Heart right ventricle (tissue), 16 donors: ENCODE data around the gene CPLANE1. TPM values are rescaled to one million over a fixed set of nuclear protein-coding genes. Genes with fewer than 3 reads are reported as not detected.
"Not testable (repeated sequence)": the region's sequence is repeated elsewhere in the genome, so short reads cannot be mapped to it uniquely, and the experiment has no call there.

Experiments used
- ATAC-seq, 8 donors: fragments of 200-7000 bp; cut with Tn5 transposase; one replicate each; pipeline ENCODE4 v1.9.1; 2020; ENCODE audit warnings: mild to moderate bottlenecking in 8 of 8, moderate library complexity in 8 of 8, moderate number of reproducible peaks in 1 of 8
- DNase-seq, 2 donors: peaks; one replicate each; pipeline ENCODE4 v3.0.0-alpha.2; 2020
- H3K27ac ChIP-seq, 10 donors: fragments of 200-600 bp; sonication (generic) in 2 of 10; one replicate each; pipeline versions ENCODE4 v1.5.0 to v1.8.0; 2020 to 2022; ENCODE audit warnings: mild to moderate bottlenecking in 3 of 10
- H3K27me3 ChIP-seq, 7 donors: fragments of 200-600 bp; one replicate each; pipeline ENCODE4 v1.8.0; 2021 to 2022; ENCODE audit warnings: mild to moderate bottlenecking in 2 of 7
- H3K36me3 ChIP-seq, 9 donors: fragments of 200-600 bp; sonication (generic) in 1 of 9; one replicate each; pipeline versions ENCODE4 v1.5.0 to v1.8.0; 2020 to 2022; ENCODE audit warnings: mild to moderate bottlenecking in 2 of 9
- H3K4me1 ChIP-seq, 9 donors: fragments of 200-600 bp; sonication (generic) in 1 of 9; one replicate each; pipeline versions ENCODE4 v1.5.0 to v1.8.0; 2020 to 2022; ENCODE audit warnings: mild to moderate bottlenecking in 4 of 9
- H3K4me3 ChIP-seq, 10 donors: fragments of 200-600 bp; sonication (generic) in 2 of 10; one replicate each; pipeline versions ENCODE4 v1.5.0 to v1.8.0; 2020 to 2022; ENCODE audit warnings: mild to moderate bottlenecking in 7 of 10, moderate library complexity in 2 of 10
- H3K9me3 ChIP-seq, 11 donors: fragments of 200-600 bp in 10 of 11; sonication (generic) in 2 of 11; one replicate each; pipeline versions ENCODE4 v1.5.0 to v1.8.0; 2013 to 2022; ENCODE audit warnings: mild to moderate bottlenecking in 2 of 11, control low read depth in 1 of 11, moderate library complexity in 1 of 11
- WGBS, 2 donors: extraction: QIAGEN DNeasy Blood & Tissue Kit; methylation state at CpG; one replicate each; pipeline ENCODE4 v1.1.7; 2013; ENCODE audit warnings: inconsistent platforms in 1 of 2; 5-methylcytosine and 5-hydroxymethylcytosine counted together
- intact Hi-C, 10 donors: fragments of 100-400 bp; cut with DNase I; formaldehyde crosslinking; loops; one replicate each; pipeline versions ENCODE4 v1.11.1 to v1.14.2; 2022
- polyA plus RNA-seq, 2 donors: library from polyadenylated mRNA; stranded (reverse); fragments of 200-250 nt; gene quantifications; one replicate each; pipeline ENCODE4 v1.2.3, GENCODE V29; 2013
- total RNA-seq, 10 donors: library from RNA; stranded (reverse); fragmentation: NEBNext Ultra II Directional in 3 of 10; extraction: Animal tissue kit (Norgen Biotek cat#: 25700) in 3 of 10; gene quantifications; one replicate each; pipeline versions ENCODE4 v1.2.1 to v1.2.4, GENCODE V29; 2021 to 2023
- TF ChIP-seq, protein P1 (sequence below), 9 donors: fragments of 200-600 bp; sonication (generic) in 2 of 9; IDR thresholded peaks; one replicate each; pipeline versions ENCODE4 v1.5.0 to v1.8.0; 2021 to 2022; ENCODE audit warnings: antibody characterized with exemption in 9 of 9, mild to moderate bottlenecking in 5 of 9, moderate library complexity in 1 of 9
- donor health status: Arrhythmogenic right ventricular cardiomyopathy.
- donor health status: ischemic (EF 13 %, LVEDD 7.1; RV severe dilation, severe dysfunction).
- donor health status: healthy with polysubstance abuse.
- donor health status: DM: no; HTN: yes; CAD: no.
- donor health status: DM: no; HTN: no; CAD: no.
- donor health status: ischemic (EF 25% LVEDD 6.9; RV normal size, moderate dysfunction).
- donor health status: ischemic (EF 25% LVEDD 5.7; RV mildly dilated, moderate dysfunction).
- donor health status: healthy.
- donor health status: DM: yes; HTN: yes; CAD: no.
- donor health status: Ischemic cardiomyopathy.
- donor health status: ischemic (EF 35%, LVEDD 5.7; RV mildly dilated, moderate dysfunction).
- donor health status: nonischemic (EF 11% LVEDD 7.7; RV severe dilation, severe dysfunction).
- donor health status: DM: yes; HTN: yes; CAD: no.
- donor health status: PGD.
- donor health status: ischemic (EF 29% LVEDD 5.4; RV normal size, mild dysfunction).
- donor health status: nonischemic (EF 23%, LVEDD 6.1; RV moderate dilation, normal function).

CPLANE1 gene
- total and polyA plus RNA-seq, 12 donors: 1.4 to 13.5 (median 9.5) TPM

DNA sequence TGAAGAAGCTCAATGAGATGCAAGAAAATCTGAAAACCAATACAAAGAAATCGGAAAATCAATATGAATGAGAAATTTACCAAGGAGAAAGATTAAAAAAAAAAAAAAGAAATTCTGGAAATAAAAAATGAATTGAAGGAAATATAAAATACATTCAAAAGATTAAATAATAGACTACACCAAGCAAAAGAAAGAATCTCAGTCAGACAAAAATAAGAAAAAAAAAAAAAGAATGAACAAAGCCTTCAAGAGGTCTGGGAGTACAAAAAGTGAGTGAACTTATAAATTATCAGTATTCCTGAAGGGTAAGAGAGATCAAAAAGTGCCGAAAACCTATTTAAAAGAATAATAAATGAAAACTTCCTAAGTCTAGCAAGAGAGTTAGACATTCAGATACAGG lies 14.9 kb downstream of the CPLANE1 start:
- H3K9me3 ChIP-seq: peaks cover 0 to 29% (median 8%) of the 10 kb centered on the region in 11 donors
- H3K4me3 ChIP-seq: no peak overlapping the region
- intact Hi-C loops: no loop called here
- peaks cover 0 to 99% (median 57%) of the 10 kb centered on the region in 9 donors for H3K36me3 ChIP-seq
- ATAC-seq: no peak
- TF ChIP-seq, protein P1, sequence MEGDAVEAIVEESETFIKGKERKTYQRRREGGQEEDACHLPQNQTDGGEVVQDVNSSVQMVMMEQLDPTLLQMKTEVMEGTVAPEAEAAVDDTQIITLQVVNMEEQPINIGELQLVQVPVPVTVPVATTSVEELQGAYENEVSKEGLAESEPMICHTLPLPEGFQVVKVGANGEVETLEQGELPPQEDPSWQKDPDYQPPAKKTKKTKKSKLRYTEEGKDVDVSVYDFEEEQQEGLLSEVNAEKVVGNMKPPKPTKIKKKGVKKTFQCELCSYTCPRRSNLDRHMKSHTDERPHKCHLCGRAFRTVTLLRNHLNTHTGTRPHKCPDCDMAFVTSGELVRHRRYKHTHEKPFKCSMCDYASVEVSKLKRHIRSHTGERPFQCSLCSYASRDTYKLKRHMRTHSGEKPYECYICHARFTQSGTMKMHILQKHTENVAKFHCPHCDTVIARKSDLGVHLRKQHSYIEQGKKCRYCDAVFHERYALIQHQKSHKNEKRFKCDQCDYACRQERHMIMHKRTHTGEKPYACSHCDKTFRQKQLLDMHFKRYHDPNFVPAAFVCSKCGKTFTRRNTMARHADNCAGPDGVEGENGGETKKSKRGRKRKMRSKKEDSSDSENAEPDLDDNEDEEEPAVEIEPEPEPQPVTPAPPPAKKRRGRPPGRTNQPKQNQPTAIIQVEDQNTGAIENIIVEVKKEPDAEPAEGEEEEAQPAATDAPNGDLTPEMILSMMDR (IDR thresholded peaks at IDR 0.05): no peak
- no peak for DNase-seq
- H3K27me3 ChIP-seq: no peaks in the 10 kb centered on the region
- H3K4me1 ChIP-seq: no peaks in the 10 kb centered on the region
- no peak overlapping the region for H3K27ac ChIP-seq
- WGBS, 2 donors: 99 to 100% methylated on average over 2 of the region's 2 CpGs

DNA sequence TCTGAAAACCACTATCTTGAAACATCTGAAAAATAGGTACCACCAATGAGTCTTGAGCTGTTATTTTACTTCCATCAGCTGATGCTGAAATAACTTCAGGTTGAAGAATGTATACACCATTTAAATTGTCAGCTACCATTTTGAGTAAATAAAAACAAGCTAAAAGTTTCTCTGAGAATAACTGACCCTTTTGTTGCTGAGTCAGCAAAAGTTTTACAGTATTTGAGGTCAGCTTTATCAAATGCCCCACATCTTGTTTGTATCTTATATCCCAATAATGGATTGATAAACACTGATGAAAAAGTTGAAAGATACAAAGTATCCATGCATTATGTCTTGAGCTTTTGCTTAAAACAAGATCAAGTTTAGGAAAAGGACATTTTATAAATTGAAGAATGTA lies 22.8 kb downstream of the CPLANE1 start:
- Histone ChIP-seq H3K36me3 (peaks cover 0 to 100% (median 40%) of the 10 kb centered on the region in 9 donors), H3K27me3 (no peaks in the 10 kb centered on the region), H3K9me3 (no peaks in the 10 kb centered on the region), H3K4me1 (no peaks in the 10 kb centered on the region), H3K4me3 (no peak overlapping the region), H3K27ac (no peak overlapping the region)
- intact Hi-C loops: no loop called here
- ATAC-seq (no peak), DNase-seq (no peak)
- TF ChIP-seq, protein P1 (IDR thresholded peaks at IDR 0.05): no peak

DNA sequence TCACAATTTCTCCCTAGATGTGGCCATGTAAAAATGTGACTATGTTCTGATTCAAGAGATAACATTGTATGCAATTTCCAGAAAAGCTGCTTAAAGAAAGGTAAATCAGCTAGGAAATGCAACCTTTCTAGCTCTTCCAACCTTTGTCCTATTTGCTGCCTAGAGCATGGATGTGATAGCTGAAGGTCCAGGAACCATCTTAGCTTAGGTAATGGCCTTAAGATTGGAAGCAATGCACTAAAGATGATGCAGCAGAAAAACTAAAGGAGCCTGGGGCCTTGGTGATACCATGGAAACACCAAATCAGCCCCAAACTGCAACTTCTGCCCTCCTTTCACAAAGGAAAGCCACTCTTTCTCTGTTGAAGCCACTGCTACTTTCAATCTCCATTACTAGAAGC lies 27.0 kb downstream of the CPLANE1 start:
- no peak overlapping the region for H3K27ac ChIP-seq
- ATAC-seq (no peak), DNase-seq (no peak)
- H3K9me3 ChIP-seq: no peaks in the 10 kb centered on the region
- H3K4me1 ChIP-seq: no peaks in the 10 kb centered on the region
- TF ChIP-seq, protein P1 (IDR thresholded peaks at IDR 0.05): no peak
- intact Hi-C loops: no loop called here
- peaks cover 0 to 100% (median 49%) of the 10 kb centered on the region in 9 donors for H3K36me3 ChIP-seq
- H3K27me3 ChIP-seq: no peaks in the 10 kb centered on the region
- H3K4me3 ChIP-seq: no peak overlapping the region

DNA sequence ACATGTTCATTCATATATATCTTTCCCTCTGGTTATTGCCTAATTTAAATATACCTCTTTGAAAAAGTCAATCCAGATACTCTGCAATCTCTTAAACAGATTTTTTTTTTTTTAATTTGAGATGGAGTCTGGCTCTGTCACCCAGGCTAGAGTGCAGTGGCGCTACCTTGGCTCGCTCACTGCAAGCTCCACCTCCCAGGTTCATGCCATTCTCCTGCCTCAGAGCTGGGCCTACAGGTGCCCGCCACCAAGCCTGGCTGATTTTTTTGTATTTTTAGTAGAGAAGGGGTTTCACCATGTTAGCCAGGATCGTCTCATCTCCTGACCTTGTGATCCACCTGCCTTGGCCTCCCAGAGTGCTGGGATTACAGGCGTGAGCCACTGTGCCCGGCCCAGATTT lies 28.8 kb downstream of the CPLANE1 start:
- intact Hi-C loops, H3K27me3 ChIP-seq, H3K9me3 ChIP-seq, H3K27ac ChIP-seq, DNase-seq, ATAC-seq, H3K4me3 ChIP-seq, H3K4me1 ChIP-seq: not testable (repeated sequence)
- 96 to 99% methylated on average over 6 of the region's 6 CpGs for WGBS, 2 donors
- H3K36me3 ChIP-seq: peaks cover 0 to 100% (median 38%) of the 10 kb centered on the region in 9 donors

DNA sequence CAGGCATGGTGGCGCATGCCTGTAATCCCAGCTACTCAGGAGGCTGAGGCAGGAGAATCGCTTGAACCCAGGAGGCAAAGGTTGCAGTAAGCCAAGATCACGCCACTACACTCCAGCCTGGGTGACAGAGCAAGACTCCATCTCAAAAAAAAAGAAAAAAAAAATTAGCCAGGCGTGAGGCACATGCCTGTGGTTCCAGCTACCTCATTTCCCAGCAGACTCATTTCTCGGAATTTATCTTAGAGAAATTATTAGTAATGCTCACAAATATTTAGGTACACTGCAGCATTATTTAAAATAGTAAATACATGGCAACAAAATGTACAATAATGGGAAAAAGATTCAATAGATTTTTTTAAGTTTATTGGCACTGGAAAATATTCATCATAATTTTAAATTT lies 29.8 kb downstream of the CPLANE1 start:
- ATAC-seq: not testable (repeated sequence)

More for the DNA sequence above, 29.8 kb downstream of the CPLANE1 start:
- H3K4me3 ChIP-seq, H3K9me3 ChIP-seq, intact Hi-C loops, H3K27ac ChIP-seq, H3K4me1 ChIP-seq, H3K27me3 ChIP-seq, DNase-seq: not testable (repeated sequence)
- WGBS, 2 donors: 97% methylated on average over 5 of the region's 5 CpGs
- H3K36me3 ChIP-seq: peaks cover 0 to 100% (median 38%) of the 10 kb centered on the region in 9 donors
